Measurements from ENCODE around the gene FAM13C.
"Not testable (repeated sequence)": the region's sequence is repeated elsewhere in the genome, so short reads cannot be mapped to it uniquely, and the experiment has no call there.

FAM13C gene

GRCh38 chr10:59243611-59244195 lies 118.6 kb downstream of the FAM13C start:
- DNase-seq (ENCODE audit: insufficient read length) (no peak), FAIRE-seq (no peak)
- TF ChIP-seq TAF1 (IDR thresholded peaks at IDR 0.05; ENCODE audit: borderline replicate concordance, low read depth, low read length), result no peak
- no peak for TF ChIP-seq POLR2AphosphoS5 (IDR thresholded peaks at IDR 0.05; ENCODE audit: low read depth, low read length)
- no peak for TF ChIP-seq POLR2A (IDR thresholded peaks at IDR 0.05; ENCODE audit: low read depth, low read length)

DNA sequence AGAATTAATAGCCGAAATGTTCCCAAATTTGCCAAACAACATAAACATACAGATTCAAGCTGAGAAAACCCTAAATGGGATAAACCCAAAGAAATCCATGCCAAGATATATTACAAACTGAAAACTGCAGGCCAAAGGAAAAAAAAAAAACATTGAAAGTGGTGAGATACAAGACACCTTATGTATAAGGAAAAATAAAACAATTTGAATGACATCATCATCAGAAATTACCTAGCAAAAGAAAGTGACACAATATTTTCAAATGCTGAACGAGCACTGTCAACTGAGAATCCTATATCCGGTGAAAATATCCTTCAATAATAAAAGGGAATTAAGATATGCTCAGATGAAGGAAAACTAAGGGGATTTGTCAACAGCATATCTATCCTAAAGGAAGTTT lies 119.4 kb downstream of the FAM13C start:
- TF ChIP-seq TAF1 (IDR thresholded peaks at IDR 0.05; ENCODE audit: borderline replicate concordance, low read depth, low read length), result no peak
- TF ChIP-seq POLR2A (IDR thresholded peaks at IDR 0.05; ENCODE audit: low read depth, low read length), result no peak
- no peak for TF ChIP-seq POLR2AphosphoS5 (IDR thresholded peaks at IDR 0.05; ENCODE audit: low read depth, low read length)
- DNase-seq (ENCODE audit: insufficient read length) (no peak), FAIRE-seq (no peak)

DNA sequence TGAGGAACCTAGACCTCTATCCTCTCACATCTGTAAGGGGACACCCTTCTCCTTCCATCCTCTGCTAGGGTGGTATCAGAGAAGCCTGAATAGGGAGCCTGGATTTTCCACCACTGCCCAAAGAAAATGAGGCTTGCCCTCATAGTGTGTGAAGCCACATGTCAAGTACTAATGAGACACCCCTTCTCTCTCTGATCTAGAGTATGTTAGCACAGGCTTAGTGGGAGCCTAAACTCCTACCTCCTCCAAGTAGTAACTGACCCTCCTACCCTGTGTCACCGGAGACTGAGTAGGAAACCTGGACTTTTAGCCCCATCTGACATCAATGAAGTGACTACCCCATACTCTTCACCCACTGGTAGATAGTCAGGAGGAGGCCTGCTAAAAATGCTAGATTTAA lies 120.3 kb downstream of the FAM13C start:
- DNase-seq (ENCODE audit: insufficient read length) (no peak), FAIRE-seq (no peak)
- TF ChIP-seq POLR2AphosphoS5 (IDR thresholded peaks at IDR 0.05; ENCODE audit: low read depth, low read length) (no peak), TAF1 (IDR thresholded peaks at IDR 0.05; ENCODE audit: borderline replicate concordance, low read depth, low read length) (no peak), POLR2A (IDR thresholded peaks at IDR 0.05; ENCODE audit: low read depth, low read length) (no peak)

DNA sequence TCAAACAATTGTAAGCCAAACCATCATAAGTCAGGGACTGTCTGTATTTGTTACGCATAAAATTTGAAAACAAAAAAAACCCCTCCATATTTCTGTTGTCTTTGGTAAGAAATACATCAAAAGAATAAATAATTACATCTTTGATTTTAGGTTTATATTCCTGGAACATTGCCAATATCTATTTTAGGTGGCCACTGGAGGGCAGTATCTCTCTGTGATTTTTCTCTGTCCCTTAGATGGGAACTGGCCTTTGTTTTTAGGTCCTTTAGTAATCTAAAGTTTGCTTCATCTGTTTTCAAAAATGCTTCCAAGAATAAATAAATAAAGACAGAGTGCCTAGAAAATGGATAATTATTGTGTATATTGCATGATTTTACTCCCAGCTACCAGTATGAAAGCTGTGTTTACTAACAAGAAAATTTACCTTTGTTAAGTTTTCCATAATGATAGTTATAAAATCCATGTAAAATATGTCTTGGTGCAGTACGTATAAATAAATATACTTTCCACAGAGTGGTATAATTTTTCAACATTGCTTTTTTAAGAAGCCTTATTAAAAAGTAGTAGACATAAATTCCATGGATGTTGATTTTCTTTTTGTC lies 121.7 kb downstream of the FAM13C start:
- DNase-seq (ENCODE audit: insufficient read length), result no peak
- TF ChIP-seq TAF1 (IDR thresholded peaks at IDR 0.05; ENCODE audit: borderline replicate concordance, low read depth, low read length) (no peak), POLR2AphosphoS5 (IDR thresholded peaks at IDR 0.05; ENCODE audit: low read depth, low read length) (no peak), POLR2A (IDR thresholded peaks at IDR 0.05; ENCODE audit: low read depth, low read length) (no peak)
- peak; percentile 76 for FAIRE-seq

DNA sequence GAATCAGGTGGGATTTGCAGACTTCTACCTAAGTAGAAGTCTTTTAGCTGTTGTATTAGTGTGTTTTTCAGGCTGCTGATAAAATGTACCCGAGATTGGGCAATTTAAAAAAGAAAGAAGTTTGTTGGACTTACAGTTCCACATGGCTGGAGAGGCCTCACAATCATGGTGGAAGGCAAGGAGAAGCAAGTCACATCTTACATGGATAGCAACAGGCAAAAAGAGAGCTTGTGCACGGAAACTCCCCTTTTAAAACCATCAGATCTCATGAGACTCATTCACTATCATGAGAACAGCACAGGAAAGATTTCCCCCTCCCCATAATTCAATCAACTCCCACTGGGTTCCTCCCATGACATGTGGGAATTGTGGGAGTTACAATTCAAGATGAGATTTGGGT lies 123.2 kb downstream of the FAM13C start:
- not testable (repeated sequence) for FAIRE-seq

GRCh38 chr10:59237775-59238174 lies 124.6 kb downstream of the FAM13C start:
- no peak for DNase-seq (ENCODE audit: insufficient read length)
- no peak for FAIRE-seq
- no peak for TF ChIP-seq POLR2AphosphoS5 (IDR thresholded peaks at IDR 0.05; ENCODE audit: low read depth, low read length)
- no peak for TF ChIP-seq POLR2A (IDR thresholded peaks at IDR 0.05; ENCODE audit: low read depth, low read length)
- no peak for TF ChIP-seq TAF1 (IDR thresholded peaks at IDR 0.05; ENCODE audit: borderline replicate concordance, low read depth, low read length)

More for the DNA sequence above, 123.2 kb downstream of the FAM13C start:
- not testable (repeated sequence) for DNase-seq (ENCODE audit: insufficient read length)

GRCh38 chr10:59236064-59236697 lies 126.2 kb downstream of the FAM13C start:
- FAIRE-seq (no peak), DNase-seq (ENCODE audit: insufficient read length) (no peak)
- TF ChIP-seq TAF1 (IDR thresholded peaks at IDR 0.05; ENCODE audit: borderline replicate concordance, low read depth, low read length) (no peak), POLR2AphosphoS5 (IDR thresholded peaks at IDR 0.05; ENCODE audit: low read depth, low read length) (no peak), POLR2A (IDR thresholded peaks at IDR 0.05; ENCODE audit: low read depth, low read length) (no peak)

DNA sequence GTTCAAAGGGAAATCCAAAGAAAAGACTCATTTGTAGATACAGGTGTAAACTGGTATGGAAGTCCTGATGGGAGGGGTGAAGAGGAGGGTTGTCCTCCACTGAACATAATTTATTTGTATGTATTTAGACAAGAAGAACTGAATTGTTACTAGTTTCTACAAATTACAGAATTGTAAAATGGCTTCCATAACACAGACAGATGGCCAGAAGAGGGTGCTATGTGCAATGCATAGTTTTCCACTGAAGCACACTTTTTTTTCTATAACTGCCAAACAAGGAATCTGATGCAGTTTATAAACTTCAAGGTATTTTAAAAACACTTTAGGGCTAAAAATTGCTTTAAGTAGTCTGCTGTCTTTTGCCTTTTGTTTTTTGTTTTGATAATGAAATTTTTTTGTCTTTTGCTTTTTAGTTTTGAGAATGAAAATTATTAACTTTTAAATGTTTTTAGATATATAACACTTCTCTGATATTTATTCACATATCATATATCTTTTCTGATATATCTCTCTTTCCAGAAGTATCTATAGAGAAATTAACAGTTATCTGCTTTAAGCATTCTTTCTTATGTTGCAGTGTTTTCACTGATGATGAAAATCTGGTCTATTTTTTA lies 127.4 kb downstream of the FAM13C start:
- no peak for FAIRE-seq
- DNase-seq (ENCODE audit: insufficient read length), result no peak
- no peak for TF ChIP-seq POLR2AphosphoS5 (IDR thresholded peaks at IDR 0.05; ENCODE audit: low read depth, low read length)
- TF ChIP-seq POLR2A (IDR thresholded peaks at IDR 0.05; ENCODE audit: low read depth, low read length), result no peak
- TF ChIP-seq TAF1 (IDR thresholded peaks at IDR 0.05; ENCODE audit: borderline replicate concordance, low read depth, low read length), result no peak

- TF ChIP-seq TAF1 (IDR thresholded peaks at IDR 0.05; ENCODE audit: borderline replicate concordance, low read depth, low read length) (no peak), POLR2AphosphoS5 (IDR thresholded peaks at IDR 0.05; ENCODE audit: low read depth, low read length) (no peak), POLR2A (IDR thresholded peaks at IDR 0.05; ENCODE audit: low read depth, low read length) (no peak)
- no peak for FAIRE-seq
Measured at GRCh38 chr10:59234194-59234593, 128.2 kb downstream of the FAM13C start.

GRCh38 chr10:59229441-59229840 lies 132.9 kb downstream of the FAM13C start:
- DNase-seq (ENCODE audit: insufficient read length) (no peak), FAIRE-seq (no peak)
- no peak for TF ChIP-seq POLR2A (IDR thresholded peaks at IDR 0.05; ENCODE audit: low read depth, low read length)
- no peak for TF ChIP-seq POLR2AphosphoS5 (IDR thresholded peaks at IDR 0.05; ENCODE audit: low read depth, low read length)
- TF ChIP-seq TAF1 (IDR thresholded peaks at IDR 0.05; ENCODE audit: borderline replicate concordance, low read depth, low read length), result no peak

More at GRCh38 chr10:59234194-59234593, 128.2 kb downstream of the FAM13C start:
- no peak for DNase-seq (ENCODE audit: insufficient read length)

GRCh38 chr10:59227136-59227673 lies 135.1 kb downstream of the FAM13C start:
- no peak for FAIRE-seq
- DNase-seq (ENCODE audit: insufficient read length), result no peak
- no peak for TF ChIP-seq TAF1 (IDR thresholded peaks at IDR 0.05; ENCODE audit: borderline replicate concordance, low read depth, low read length)
- TF ChIP-seq POLR2AphosphoS5 (IDR thresholded peaks at IDR 0.05; ENCODE audit: low read depth, low read length), result no peak
- no peak for TF ChIP-seq POLR2A (IDR thresholded peaks at IDR 0.05; ENCODE audit: low read depth, low read length)
